HepG2 (cell line): ENCODE measurements around the gene SPATS2. TPM values are rescaled to one million over a fixed set of nuclear protein-coding genes. Genes with fewer than 3 reads are reported as not detected.

Experiments used
- PRDM15 ChIP-seq: sonication (generic); formaldehyde crosslinking; IDR thresholded peaks from 2 replicates; pipeline ENCODE4 v1.4.0; 2020; ENCODE audit warnings: missing genetic modification reagents
- ZBTB33 ChIP-seq: sonication (generic); formaldehyde crosslinking; IDR thresholded peaks from 2 replicates; pipeline ENCODE4 v1.4.0; 2020; ENCODE audit warnings: missing genetic modification reagents
- ZNF557 ChIP-seq: sonication (generic); formaldehyde crosslinking; IDR thresholded peaks from 2 replicates; pipeline ENCODE4 v1.4.0; 2020; ENCODE audit warnings: missing genetic modification reagents
- polyA plus RNA-seq, 8 experiments: library from polyadenylated mRNA; depleted of rRNA in 3 of 8; stranded (reverse) in 7 of 8; unstranded in 1 of 8; fragments of >200 nt; fragmentation: Illumina TruSeq in 4 of 8; extraction: Trizol in 4 of 8; gene quantifications; 2 replicates each; pipeline versions ENCODE4 v1.2.1 to v1.2.3, GENCODE V29; 2011 to 2016; ENCODE audit warnings: low read depth in 4 of 8, missing spikeins in 1 of 8, mixed read lengths in 1 of 8; ENCODE audit not compliant: insufficient read depth in 1 of 8
- total RNA-seq, 5 experiments: library from RNA; depleted of rRNA; stranded (reverse); fragments of >200 nt; fragmentation: Illumina TruSeq; extraction: Trizol; gene quantifications; 2 replicates each; pipeline ENCODE4 v1.2.3, GENCODE V29; 2016; ENCODE audit warnings: low read depth in 1 of 5
- TF ChIP-seq, protein P1 (sequence below): sonication (generic); formaldehyde crosslinking; IDR thresholded peaks from 2 replicates; pipeline ENCODE4 v1.4.0; 2020; ENCODE audit warnings: mild to moderate bottlenecking, missing genetic modification reagents

Gene SPATS2
- total and polyA plus RNA-seq, 2 of the 13 experiments (the other 11 are each of a cell fraction or from before 2014, with no cell fraction given): 19.3 to 28.1 TPM

DNA sequence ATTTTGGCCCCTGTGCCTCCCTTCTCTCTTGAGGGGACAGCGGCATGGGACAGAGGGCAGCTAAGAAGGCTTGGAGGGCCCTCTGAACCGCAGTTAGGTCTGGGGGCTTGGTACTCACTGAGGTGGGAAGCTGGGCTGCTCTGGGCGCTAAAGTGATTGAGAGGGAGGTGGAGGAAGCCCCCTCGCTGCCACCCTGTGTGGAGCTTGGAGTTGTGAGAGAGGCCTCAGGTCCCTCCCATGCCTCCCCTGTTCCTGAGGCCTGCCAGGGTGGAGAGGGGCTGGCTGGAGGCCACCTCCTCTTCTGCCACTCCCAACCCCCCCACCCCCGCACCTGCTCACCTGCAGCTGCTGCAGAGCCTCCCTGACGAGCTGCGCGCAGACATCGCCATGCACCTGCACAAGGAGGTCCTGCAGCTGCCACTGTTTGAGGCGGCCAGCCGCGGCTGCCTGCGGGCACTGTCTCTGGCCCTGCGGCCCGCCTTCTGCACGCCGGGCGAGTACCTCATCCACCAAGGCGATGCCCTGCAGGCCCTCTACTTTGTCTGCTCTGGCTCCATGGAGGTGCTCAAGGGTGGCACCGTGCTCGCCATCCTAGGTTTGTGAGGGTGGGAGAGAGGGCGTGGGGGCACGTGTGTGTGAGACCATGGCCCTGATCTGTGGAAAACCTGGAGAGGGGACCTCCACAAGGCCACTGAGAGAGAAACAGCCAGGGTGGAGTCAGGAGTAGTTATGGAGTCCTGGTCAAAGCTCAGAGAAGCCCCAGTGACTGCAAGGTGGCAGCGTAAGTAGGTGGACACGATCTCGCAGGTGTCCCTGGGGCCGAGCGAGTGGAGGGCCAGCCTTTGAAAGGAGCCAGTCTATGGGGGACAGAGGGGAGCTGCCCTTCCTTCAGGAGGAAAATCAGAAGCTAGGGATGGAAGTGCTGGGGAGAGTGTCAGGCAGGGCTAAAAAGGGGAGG lies 182.8 kb downstream of the SPATS2 start (continued):
- 0 out of 2 replicates have a peak, but pooled peaks have one; percentile 45 for TF ChIP-seq PRDM15 (CRISPR knock-in tag)
- no peak for TF ChIP-seq ZNF557
- TF ChIP-seq ZBTB33: peak; percentile 21; the same call in 1 of the 2 replicates
- TF ChIP-seq, protein P1, sequence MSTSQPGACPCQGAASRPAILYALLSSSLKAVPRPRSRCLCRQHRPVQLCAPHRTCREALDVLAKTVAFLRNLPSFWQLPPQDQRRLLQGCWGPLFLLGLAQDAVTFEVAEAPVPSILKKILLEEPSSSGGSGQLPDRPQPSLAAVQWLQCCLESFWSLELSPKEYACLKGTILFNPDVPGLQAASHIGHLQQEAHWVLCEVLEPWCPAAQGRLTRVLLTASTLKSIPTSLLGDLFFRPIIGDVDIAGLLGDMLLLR (CRISPR knock-in tag): no peak
